ENCODE results near the gene ALDH3B2.

- TF ChIP-seq, protein P1, sequence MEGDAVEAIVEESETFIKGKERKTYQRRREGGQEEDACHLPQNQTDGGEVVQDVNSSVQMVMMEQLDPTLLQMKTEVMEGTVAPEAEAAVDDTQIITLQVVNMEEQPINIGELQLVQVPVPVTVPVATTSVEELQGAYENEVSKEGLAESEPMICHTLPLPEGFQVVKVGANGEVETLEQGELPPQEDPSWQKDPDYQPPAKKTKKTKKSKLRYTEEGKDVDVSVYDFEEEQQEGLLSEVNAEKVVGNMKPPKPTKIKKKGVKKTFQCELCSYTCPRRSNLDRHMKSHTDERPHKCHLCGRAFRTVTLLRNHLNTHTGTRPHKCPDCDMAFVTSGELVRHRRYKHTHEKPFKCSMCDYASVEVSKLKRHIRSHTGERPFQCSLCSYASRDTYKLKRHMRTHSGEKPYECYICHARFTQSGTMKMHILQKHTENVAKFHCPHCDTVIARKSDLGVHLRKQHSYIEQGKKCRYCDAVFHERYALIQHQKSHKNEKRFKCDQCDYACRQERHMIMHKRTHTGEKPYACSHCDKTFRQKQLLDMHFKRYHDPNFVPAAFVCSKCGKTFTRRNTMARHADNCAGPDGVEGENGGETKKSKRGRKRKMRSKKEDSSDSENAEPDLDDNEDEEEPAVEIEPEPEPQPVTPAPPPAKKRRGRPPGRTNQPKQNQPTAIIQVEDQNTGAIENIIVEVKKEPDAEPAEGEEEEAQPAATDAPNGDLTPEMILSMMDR (IDR thresholded peaks at IDR 0.05) = no peak
- TF ChIP-seq, protein P2, sequence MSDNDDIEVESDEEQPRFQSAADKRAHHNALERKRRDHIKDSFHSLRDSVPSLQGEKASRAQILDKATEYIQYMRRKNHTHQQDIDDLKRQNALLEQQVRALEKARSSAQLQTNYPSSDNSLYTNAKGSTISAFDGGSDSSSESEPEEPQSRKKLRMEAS (CRISPR knock-in tag; IDR thresholded peaks at IDR 0.05) = no peak
- no peak for TF ChIP-seq ZNF232 (CRISPR knock-in tag; IDR thresholded peaks at IDR 0.05)
- TF ChIP-seq MXD4 (CRISPR knock-in tag; IDR thresholded peaks at IDR 0.05; ENCODE audit: borderline replicate concordance) = no peak
- no peak for TF ChIP-seq PREB (CRISPR knock-in tag; IDR thresholded peaks at IDR 0.05; ENCODE audit: borderline replicate concordance)
- TF ChIP-seq, protein P3, sequence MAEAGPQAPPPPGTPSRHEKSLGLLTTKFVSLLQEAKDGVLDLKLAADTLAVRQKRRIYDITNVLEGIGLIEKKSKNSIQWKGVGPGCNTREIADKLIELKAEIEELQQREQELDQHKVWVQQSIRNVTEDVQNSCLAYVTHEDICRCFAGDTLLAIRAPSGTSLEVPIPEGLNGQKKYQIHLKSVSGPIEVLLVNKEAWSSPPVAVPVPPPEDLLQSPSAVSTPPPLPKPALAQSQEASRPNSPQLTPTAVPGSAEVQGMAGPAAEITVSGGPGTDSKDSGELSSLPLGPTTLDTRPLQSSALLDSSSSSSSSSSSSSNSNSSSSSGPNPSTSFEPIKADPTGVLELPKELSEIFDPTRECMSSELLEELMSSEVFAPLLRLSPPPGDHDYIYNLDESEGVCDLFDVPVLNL (CRISPR knock-in tag; IDR thresholded peaks at IDR 0.05; ENCODE audit: borderline replicate concordance, low read depth) = no peak
- TF ChIP-seq ZBTB21 (CRISPR knock-in tag; IDR thresholded peaks at IDR 0.05; ENCODE audit: borderline replicate concordance) = no peak
- no peak for TF ChIP-seq ZNF138 (CRISPR knock-in tag; conservative IDR thresholded peaks at IDR 0.05)
- no peak for TF ChIP-seq E2F5 (CRISPR knock-in tag; IDR thresholded peaks at IDR 0.05)
- TF ChIP-seq NR1H2 (CRISPR knock-in tag; IDR thresholded peaks at IDR 0.05) = no peak
- no peak for TF ChIP-seq MLX (CRISPR knock-in tag; IDR thresholded peaks at IDR 0.05)
These were observed 26.3 kb upstream of the ALDH3B2 start for GRCh38 chr11:67700548-67701262.
